GM08714 (cell line): ENCODE data around the gene RGS3.
"Not testable (repeated sequence)": the region's sequence is repeated elsewhere in the genome, so short reads cannot be mapped to it uniquely, and the experiment has no call there.

Source experiments
- H3K4me3 ChIP-seq: fragments of 200-500 bp; sonication (Bioruptor generic); 2 replicates; pipeline ENCODE4 v1.5.1; 2014; ENCODE audit warnings: mild to moderate bottlenecking, low read length, inconsistent platforms
- ZNF274 ChIP-seq: IDR thresholded peaks from 2 replicates; pipeline ENCODE4 v1.6.1; 2012; ENCODE audit warnings: mild to moderate bottlenecking, low read depth, low read length

The RGS3 gene

DNA sequence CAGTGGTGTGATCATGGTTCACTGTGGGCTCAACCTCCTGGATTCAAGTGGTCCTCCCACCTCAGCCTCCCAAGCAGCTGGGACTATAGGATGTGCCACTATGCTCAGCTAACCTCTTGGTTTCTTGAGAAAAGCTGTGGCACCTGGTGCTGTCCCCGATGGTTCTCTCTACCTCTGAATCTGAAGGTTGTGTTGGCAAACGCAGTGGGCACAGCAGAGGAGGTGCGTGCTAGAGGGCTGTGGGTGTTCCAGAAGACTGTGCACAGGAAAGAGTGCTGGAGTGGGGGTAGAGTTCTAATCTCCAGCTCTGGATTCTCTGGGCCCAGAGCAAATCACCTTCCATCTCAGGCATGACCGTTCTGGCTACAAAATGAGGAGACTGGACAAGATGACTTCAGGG lies 12.5 kb downstream of the RGS3 start:
- H3K4me3 ChIP-seq: no peak overlapping the region
- no peak for TF ChIP-seq ZNF274

DNA sequence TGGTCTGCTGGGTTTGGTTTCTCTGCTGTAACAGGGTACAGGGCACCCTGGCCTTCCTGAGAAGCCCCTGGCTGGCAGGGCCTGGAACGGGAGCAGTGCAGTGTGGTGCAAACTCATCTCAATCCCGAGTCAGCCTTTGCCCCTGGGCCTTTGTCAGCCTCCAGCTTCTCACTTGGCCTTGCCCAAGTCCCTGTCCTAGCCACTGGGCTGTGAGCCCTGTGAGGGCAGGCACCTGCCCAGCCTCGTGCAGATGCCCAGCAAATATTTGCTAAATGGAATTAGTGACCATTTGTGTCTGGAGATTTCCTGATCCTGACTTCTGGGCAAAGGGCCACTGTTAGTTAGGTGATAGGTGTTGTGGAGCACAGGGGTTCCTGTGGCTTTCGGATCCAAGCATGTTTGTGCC lies 13.0 kb downstream of the RGS3 start:
- TF ChIP-seq ZNF274: no peak
- no peak overlapping the region for H3K4me3 ChIP-seq

DNA sequence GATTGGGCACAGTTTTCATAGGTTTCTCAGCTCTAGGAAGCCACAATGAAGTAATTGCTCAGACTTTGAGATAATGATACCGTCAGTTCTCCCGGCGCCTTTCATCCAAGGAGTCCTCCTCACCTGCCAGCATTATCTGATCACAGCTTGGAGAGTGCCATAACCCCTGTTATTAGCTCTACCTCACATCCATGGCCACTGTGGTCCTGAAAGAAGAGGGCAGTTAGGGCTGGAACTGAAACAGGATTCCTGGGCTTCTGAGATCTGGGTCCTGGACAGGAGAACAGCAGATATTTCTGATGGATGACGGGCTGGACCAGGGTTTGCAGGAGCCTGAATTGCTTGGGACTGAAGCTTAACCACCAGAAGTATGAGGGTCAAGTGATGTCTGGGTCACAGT lies 13.5 kb downstream of the RGS3 start:
- H3K4me3 ChIP-seq: no peak overlapping the region
- TF ChIP-seq ZNF274: no peak

GRCh38 chr9:113477661-113478060 lies 14.1 kb downstream of the RGS3 start:
- no peak for TF ChIP-seq ZNF274

GRCh38 chr9:113479174-113479621 lies 15.7 kb downstream of the RGS3 start:
- no peak for TF ChIP-seq ZNF274
- no peak overlapping the region for H3K4me3 ChIP-seq

More at GRCh38 chr9:113477661-113478060, 14.1 kb downstream of the RGS3 start:
- H3K4me3 ChIP-seq: no peak overlapping the region

- no peak for TF ChIP-seq ZNF274
- H3K4me3 ChIP-seq: no peak overlapping the region
Observed at GRCh38 chr9:113480612-113481011, 17.1 kb downstream of the RGS3 start.

DNA sequence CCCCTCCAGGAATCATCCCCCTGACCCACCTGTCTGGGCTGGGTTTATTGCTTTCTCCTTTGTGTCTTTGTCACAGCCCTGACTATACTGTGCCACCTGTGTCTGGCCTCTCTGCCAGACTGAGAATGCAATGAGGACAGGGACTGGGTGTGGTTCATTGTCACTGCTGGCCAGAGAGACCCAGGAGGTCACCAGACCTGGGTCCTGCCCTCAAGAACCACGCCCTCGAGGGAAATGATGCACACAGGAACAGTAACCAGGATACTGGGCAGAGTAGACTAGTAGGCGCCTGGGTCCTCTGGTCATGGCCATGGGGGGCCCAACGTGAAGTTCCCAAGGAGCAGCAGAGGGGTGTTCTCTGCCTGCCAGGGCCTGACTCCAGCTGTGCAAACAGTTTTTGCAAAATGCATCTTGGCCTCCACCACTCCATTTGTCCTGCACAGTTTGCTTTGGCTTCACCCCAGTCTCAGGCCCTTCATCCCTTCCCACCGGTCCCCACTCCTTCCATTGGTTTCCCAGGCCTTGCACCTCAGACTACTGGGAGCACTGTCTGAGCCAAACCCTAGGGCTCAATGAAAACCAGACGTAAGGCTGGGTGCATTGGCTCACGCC lies 17.8 kb downstream of the RGS3 start:
- no peak for TF ChIP-seq ZNF274
- no peak overlapping the region for H3K4me3 ChIP-seq

DNA sequence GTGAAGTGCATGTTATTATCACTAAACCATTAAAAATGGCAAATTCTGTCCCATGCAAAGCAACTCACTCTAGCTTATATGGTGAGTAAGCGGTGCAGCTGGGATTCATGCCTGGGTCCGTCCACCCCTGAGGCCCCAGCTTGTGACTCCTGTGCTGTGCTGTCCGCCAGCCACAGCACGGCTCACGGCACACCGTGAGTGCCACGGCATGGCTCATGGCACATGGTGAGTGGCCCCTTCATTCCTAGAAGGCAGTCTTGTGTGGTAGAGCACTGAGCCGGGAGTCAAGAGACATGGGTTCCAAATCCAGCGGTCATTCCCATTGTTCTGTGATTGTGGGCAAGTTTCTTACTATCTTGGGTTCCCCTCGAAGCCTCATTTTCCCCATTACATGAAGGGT lies 18.8 kb downstream of the RGS3 start:
- no peak for TF ChIP-seq ZNF274
- H3K4me3 ChIP-seq: no peak overlapping the region

DNA sequence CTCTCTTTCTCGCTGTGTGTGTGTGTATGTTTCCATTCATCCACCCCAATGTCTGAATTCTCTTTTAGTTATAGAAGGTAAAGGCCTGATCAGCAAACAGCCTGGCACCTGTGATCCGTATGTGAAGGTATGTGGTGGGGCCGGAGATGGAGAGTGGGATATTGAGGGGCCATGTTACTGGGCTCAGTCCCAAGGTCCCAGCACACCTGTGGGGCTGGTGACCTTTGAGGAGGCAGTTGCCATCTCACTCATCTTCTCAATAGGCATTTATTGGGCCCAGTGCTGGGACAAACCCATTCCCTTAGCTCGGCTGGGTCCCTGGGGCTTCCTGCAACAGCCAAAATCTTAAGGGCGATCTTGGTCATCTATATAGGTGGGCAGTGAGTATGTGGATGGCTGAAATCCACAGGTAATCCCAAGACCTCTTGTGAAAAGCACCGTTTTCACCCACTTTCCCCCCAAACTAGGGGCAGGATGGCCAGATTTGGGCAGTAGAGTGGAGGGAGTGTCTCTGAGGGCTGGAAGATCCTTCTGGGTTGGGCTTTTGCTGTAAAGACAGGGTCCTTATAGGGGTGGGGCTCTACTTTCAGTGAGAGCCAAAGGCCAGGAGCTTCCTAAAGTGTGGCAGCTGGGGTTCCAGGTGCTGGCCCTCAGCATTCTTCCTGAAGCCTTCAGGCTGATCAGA lies 19.6 kb downstream of the RGS3 start:
- no peak for TF ChIP-seq ZNF274

GRCh38 chr9:113483676-113484257 lies 20.2 kb downstream of the RGS3 start:
- H3K4me3 ChIP-seq: no peak overlapping the region
- TF ChIP-seq ZNF274: no peak

More for the DNA sequence above, 19.6 kb downstream of the RGS3 start:
- H3K4me3 ChIP-seq: no peak overlapping the region

DNA sequence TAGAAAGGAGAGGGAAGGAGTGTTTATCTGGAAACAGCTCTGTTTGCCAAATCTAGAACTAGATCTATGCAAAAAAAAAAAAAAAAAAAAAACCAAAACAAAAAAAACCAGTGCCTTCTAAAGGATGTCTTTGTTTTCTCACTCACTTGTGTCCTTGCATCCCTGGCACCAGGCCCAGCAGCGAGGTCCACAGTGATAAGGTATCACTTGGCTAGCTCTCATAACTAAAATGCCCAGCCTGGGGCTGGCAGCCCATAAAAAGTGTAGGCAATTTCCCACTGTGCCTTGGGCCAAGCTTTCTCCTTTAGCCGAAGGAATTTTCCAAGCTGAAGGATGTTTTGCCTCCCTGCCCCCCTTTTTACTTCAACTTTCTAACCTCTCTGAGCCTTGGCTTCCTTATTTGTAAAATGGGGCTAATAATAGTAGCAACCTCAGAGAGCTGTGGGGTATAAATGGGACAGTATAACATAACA lies 20.8 kb downstream of the RGS3 start:
- H3K4me3 ChIP-seq: no peak overlapping the region
- no peak for TF ChIP-seq ZNF274

DNA sequence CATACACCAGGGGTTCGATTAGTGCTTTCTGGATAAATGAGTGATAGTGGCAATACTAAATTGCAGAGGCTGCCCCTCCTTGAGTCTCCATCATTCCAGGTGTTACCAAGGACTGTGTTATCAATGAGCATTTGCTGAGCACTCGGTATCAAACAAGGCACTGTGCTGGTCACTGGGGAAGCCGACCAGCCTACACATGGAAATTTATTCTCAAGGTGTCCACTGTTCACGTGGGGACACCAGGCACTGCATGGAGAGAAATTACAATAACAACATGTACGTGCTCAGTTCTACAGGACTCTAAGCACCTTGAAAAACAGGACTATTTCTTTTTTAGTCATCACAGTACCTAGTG lies 22.2 kb downstream of the RGS3 start:
- TF ChIP-seq ZNF274: no peak

DNA sequence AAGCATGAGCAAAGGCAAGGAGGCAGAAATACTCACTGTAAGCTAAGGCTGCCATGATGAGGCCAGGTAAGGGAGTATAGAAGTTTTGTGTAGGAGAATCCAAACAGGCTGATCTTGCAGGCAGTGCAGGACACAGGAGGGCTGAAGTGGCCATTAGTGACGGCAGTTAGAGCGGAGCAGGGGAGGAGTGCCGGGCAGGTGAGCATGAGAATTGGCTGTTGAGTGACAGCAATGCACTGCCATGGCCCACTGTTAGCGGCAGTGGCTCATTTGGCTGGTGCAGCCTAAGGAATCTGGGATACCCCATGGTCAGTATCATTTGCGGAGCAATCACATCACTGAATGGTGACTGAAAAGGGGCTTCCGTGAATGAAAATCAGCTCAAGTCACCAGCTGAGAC lies 22.8 kb downstream of the RGS3 start:
- no peak for TF ChIP-seq ZNF274
- H3K4me3 ChIP-seq: no peak overlapping the region

More for the DNA sequence above, 22.2 kb downstream of the RGS3 start:
- H3K4me3 ChIP-seq: no peak overlapping the region

- no peak for TF ChIP-seq ZNF274
- no peak overlapping the region for H3K4me3 ChIP-seq
Observed at GRCh38 chr9:113488071-113488470, 24.5 kb downstream of the RGS3 start.

GRCh38 chr9:113488490-113488889 lies 25.0 kb downstream of the RGS3 start:
- TF ChIP-seq ZNF274: no peak
- no peak overlapping the region for H3K4me3 ChIP-seq

- not testable (repeated sequence) for H3K4me3 ChIP-seq
Observed at GRCh38 chr9:113491147-113491546, 27.6 kb downstream of the RGS3 start.
